ENCODE results near the gene ILK. TPM values are rescaled to one million over a fixed set of nuclear protein-coding genes. Genes with fewer than 3 reads are reported as not detected.
A peak's percentile ranks its signal among the peaks of the same experiment; 100 is the strongest.

ILK gene
- total and polyA plus RNA-seq, 8 donors, result 146 to 165 (median 154) TPM

GRCh38 chr11:6617315-6617781 lies 13.8 kb downstream of the ILK start:
- ATAC-seq (no peak), DNase-seq (no peak)
- H3K36me3 ChIP-seq, result peaks cover 0 to 35% of the 10 kb centered on the region in 2 donors
- intact Hi-C loops (cut with DNase I), result no loop called here
- H3K27ac ChIP-seq, result peak overlapping the region in 1 of 2 donors; percentile 95
- H3K4me3 ChIP-seq, result peak overlapping the region in 1 of 2 donors; percentile 82
- no peaks in the 10 kb centered on the region for H3K27me3 ChIP-seq
- peaks cover 13 to 60% of the 10 kb centered on the region in 2 donors for H3K4me1 ChIP-seq
- no peaks in the 10 kb centered on the region for H3K9me3 ChIP-seq
- TF ChIP-seq, protein P1, sequence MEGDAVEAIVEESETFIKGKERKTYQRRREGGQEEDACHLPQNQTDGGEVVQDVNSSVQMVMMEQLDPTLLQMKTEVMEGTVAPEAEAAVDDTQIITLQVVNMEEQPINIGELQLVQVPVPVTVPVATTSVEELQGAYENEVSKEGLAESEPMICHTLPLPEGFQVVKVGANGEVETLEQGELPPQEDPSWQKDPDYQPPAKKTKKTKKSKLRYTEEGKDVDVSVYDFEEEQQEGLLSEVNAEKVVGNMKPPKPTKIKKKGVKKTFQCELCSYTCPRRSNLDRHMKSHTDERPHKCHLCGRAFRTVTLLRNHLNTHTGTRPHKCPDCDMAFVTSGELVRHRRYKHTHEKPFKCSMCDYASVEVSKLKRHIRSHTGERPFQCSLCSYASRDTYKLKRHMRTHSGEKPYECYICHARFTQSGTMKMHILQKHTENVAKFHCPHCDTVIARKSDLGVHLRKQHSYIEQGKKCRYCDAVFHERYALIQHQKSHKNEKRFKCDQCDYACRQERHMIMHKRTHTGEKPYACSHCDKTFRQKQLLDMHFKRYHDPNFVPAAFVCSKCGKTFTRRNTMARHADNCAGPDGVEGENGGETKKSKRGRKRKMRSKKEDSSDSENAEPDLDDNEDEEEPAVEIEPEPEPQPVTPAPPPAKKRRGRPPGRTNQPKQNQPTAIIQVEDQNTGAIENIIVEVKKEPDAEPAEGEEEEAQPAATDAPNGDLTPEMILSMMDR (IDR thresholded peaks at IDR 0.05), result no peak

- Histone ChIP-seq H3K4me3 (peak overlapping the region; percentile 52 to 82), H3K9me3 (no peaks in the 10 kb centered on the region), H3K27me3 (no peaks in the 10 kb centered on the region), H3K4me1 (peaks cover 13 to 50% of the 10 kb centered on the region in 2 donors), H3K27ac (peak overlapping the region; percentile 92 to 95), H3K36me3 (peaks cover 0 to 35% of the 10 kb centered on the region in 2 donors)
- ATAC-seq, result peak; percentile 58
- TF ChIP-seq, protein P1 (IDR thresholded peaks at IDR 0.05), result no peak
- intact Hi-C loops (cut with DNase I), result no loop called here
- peak in 3 of 4 donors; percentile 67 to 76 (median 72) for DNase-seq
Measured at GRCh38 chr11:6618117-6619003, 14.8 kb downstream of the ILK start.

- ATAC-seq (peak; percentile 94), DNase-seq (peak; percentile 91 to 95 (median 93))
- Histone ChIP-seq H3K9me3 (no peaks in the 10 kb centered on the region), H3K4me1 (peaks cover 13 to 44% of the 10 kb centered on the region in 2 donors), H3K27me3 (no peaks in the 10 kb centered on the region), H3K27ac (peak within 1 kb of the TSS; percentile 92 to 95), H3K36me3 (peaks cover 0 to 38% of the 10 kb centered on the region in 2 donors), H3K4me3 (peak within 1 kb of the TSS; percentile 52 to 82)
- intact Hi-C loops (cut with DNase I), result no loop called here
- TF ChIP-seq, protein P1 (IDR thresholded peaks at IDR 0.05), result no peak
Measured at GRCh38 chr11:6619004-6619745, 15.6 kb downstream of the ILK start, which contains the start of gene TPP1. TSS of gene TPP1 (minus strand) at chr11:6619422. CDS start at chr11:6619400, 22 bp downstream.

DNA sequence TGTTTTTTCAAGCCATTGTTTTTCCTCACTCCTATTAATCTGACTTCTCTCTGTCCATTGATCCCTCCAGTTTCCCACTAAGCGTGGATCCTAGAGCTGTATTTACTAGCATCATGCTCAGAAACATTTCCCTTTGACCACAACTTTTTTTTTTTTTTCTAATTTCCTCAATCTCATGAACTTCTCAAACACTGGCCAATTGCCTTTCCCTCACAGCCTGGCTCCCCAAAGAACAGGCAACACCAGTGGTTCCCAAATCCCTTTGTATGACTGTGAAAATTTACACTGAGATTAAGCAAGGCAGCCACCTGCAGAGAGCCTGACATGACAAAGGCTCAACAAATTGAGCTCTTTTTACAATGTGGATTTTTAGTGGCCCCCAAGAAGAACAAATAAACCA lies 17.1 kb downstream of the ILK start:
- TF ChIP-seq, protein P1 (IDR thresholded peaks at IDR 0.05), result no peak
- Histone ChIP-seq H3K27ac (no peak overlapping the region), H3K36me3 (peaks cover 0 to 38% of the 10 kb centered on the region in 2 donors), H3K4me3 (no peak overlapping the region), H3K27me3 (no peaks in the 10 kb centered on the region), H3K4me1 (peaks cover 13 to 40% of the 10 kb centered on the region in 2 donors), H3K9me3 (no peaks in the 10 kb centered on the region)
- ATAC-seq, result no peak
- no peak for DNase-seq
- intact Hi-C loops (cut with DNase I), result no loop called here

Measured in left lung (tissue), 10 donors.